ENCODE results near the gene INSR. TPM values are rescaled to one million over a fixed set of nuclear protein-coding genes. Genes with fewer than 3 reads are reported as not detected.

The INSR gene
- total RNA-seq, 1 experiment from 2014 or later = 35.9 TPM

- TF ChIP-seq GTF2I (CRISPR knock-in tag; conservative IDR thresholded peaks at IDR 0.05) (0 out of 2 replicates have a peak, but pooled peaks have one; percentile 13), SP1 (CRISPR knock-in tag; conservative IDR thresholded peaks at IDR 0.05) (no peak)
- Mint-ChIP-seq H3K27ac (no peak overlapping the region), H3K36me3 (peaks cover 16% of the 10 kb centered on the region), H3K4me3 (no peak overlapping the region), H3K27me3 (ENCODE audit: low read depth) (no peaks in the 10 kb centered on the region), H3K4me1 (0 out of 2 replicates have a peak, but pooled peaks cover 2% of the 10 kb centered on the region), H3K9me3 (peaks cover 12% of the 10 kb centered on the region)
- DNase-seq (ENCODE audit: low spot score) = no peak
- CTCF ChIA-PET = interaction anchor here (1.0 kb wide), 1 partner anchor 145 kb away, joined by 3 read pairs; no protein-coding TSS in a partner anchor
- POLR2A ChIA-PET = no interaction called here
- ATAC-seq = no peak
These were observed 47.6 kb downstream of the INSR start for GRCh38 chr19:7246601-7247000.

- H3K4me3 Mint-ChIP-seq = no peak overlapping the region
- DNase-seq (ENCODE audit: low spot score) = no peak
- H3K27me3 Mint-ChIP-seq (ENCODE audit: low read depth) = no peaks in the 10 kb centered on the region; the same call in 1 of the 2 replicates
- H3K9me3 Mint-ChIP-seq = peaks cover 31% of the 10 kb centered on the region
- no peak for ATAC-seq
- ChIA-PET CTCF (interaction anchor here (0.6 kb wide), 1 partner anchor 28 kb away, joined by 3 read pairs; no protein-coding TSS in a partner anchor), POLR2A (no interaction called here)
- H3K27ac Mint-ChIP-seq = 0 out of 2 replicates have a peak overlapping the region, but pooled peaks have one; percentile 49
- H3K4me1 Mint-ChIP-seq = no peaks in the 10 kb centered on the region
- peaks cover 22% of the 10 kb centered on the region for H3K36me3 Mint-ChIP-seq
- no peak for TF ChIP-seq NFATC4 (CRISPR knock-in tag; IDR thresholded peaks at IDR 0.05)
- no peak for TF ChIP-seq PRRX2 (CRISPR knock-in tag; IDR thresholded peaks at IDR 0.05)
- TF ChIP-seq ZNF281 (CRISPR knock-in tag; IDR thresholded peaks at IDR 0.05) = no peak
- no peak for TF ChIP-seq ZNF423 (CRISPR knock-in tag; IDR thresholded peaks at IDR 0.05)
- no peak for TF ChIP-seq ETV6 (CRISPR knock-in tag; IDR thresholded peaks at IDR 0.05)
- TF ChIP-seq ZBTB43 (CRISPR knock-in tag; IDR thresholded peaks at IDR 0.05) = no peak
- TF ChIP-seq USF1 (CRISPR knock-in tag; IDR thresholded peaks at IDR 0.05) = no peak
- TF ChIP-seq ZNF416 (CRISPR knock-in tag; IDR thresholded peaks at IDR 0.05) = no peak
- TF ChIP-seq ATF6 (CRISPR knock-in tag; IDR thresholded peaks at IDR 0.05) = no peak
- no peak for TF ChIP-seq NR3C1 (CRISPR knock-in tag; conservative IDR thresholded peaks at IDR 0.05; ENCODE audit: low read depth)
- TF ChIP-seq HMGXB4 (CRISPR knock-in tag; IDR thresholded peaks at IDR 0.05) = no peak
- no peak for TF ChIP-seq ZSCAN18 (CRISPR knock-in tag; IDR thresholded peaks at IDR 0.05)
- no peak for TF ChIP-seq ATF1 (CRISPR knock-in tag; IDR thresholded peaks at IDR 0.05)
- no peak for TF ChIP-seq NFYB (CRISPR knock-in tag; conservative IDR thresholded peaks at IDR 0.05; ENCODE audit: low read depth)
- no peak for TF ChIP-seq SMAD3 (CRISPR knock-in tag; IDR thresholded peaks at IDR 0.05; ENCODE audit: borderline replicate concordance)
- no peak for TF ChIP-seq ARID4B (CRISPR knock-in tag; IDR thresholded peaks at IDR 0.05; ENCODE audit: borderline replicate concordance)
- no peak for TF ChIP-seq ESRRA (CRISPR knock-in tag; IDR thresholded peaks at IDR 0.05; ENCODE audit: borderline replicate concordance)
- TF ChIP-seq ZNF396 (CRISPR knock-in tag; IDR thresholded peaks at IDR 0.05; ENCODE audit: borderline replicate concordance) = no peak
These were observed 51.5 kb downstream of the INSR start for GRCh38 chr19:7242601-7243258.

All from WTC11 (cell line).